ENCODE measurements around the gene GPRC5B.

DNA sequence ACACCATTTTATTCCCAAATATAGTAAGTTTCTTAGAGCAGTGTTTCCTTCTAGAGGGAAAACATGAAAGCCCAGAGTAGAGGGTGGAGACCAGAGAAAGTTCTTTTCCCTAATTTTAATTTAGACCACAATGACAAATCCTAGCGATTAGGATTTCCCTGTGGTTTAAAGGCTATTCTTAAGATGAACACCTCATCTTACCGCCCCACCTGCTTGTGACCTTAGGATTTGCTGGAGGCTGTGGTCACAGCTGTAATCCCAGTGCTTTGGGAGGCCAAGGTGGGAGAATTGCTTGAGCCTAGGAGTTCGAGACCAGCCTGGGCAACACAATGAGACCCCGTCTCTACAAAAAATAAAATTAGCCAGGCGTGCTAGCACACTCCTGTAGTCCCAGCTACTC, 51.1 kb downstream of the GPRC5B start:
- TF ChIP-seq, protein P1, sequence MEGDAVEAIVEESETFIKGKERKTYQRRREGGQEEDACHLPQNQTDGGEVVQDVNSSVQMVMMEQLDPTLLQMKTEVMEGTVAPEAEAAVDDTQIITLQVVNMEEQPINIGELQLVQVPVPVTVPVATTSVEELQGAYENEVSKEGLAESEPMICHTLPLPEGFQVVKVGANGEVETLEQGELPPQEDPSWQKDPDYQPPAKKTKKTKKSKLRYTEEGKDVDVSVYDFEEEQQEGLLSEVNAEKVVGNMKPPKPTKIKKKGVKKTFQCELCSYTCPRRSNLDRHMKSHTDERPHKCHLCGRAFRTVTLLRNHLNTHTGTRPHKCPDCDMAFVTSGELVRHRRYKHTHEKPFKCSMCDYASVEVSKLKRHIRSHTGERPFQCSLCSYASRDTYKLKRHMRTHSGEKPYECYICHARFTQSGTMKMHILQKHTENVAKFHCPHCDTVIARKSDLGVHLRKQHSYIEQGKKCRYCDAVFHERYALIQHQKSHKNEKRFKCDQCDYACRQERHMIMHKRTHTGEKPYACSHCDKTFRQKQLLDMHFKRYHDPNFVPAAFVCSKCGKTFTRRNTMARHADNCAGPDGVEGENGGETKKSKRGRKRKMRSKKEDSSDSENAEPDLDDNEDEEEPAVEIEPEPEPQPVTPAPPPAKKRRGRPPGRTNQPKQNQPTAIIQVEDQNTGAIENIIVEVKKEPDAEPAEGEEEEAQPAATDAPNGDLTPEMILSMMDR (IDR thresholded peaks at IDR 0.05) = no peak
- TF ChIP-seq POLR2A (IDR thresholded peaks at IDR 0.05; ENCODE audit: low read depth) = no peak
- TF ChIP-seq EP300 (IDR thresholded peaks at IDR 0.05) = no peak
- no peak for TF ChIP-seq POLR2AphosphoS5 (IDR thresholded peaks at IDR 0.05)
